ENCODE measurements around the gene ZNF764.

- TF ChIP-seq CTCF (conservative IDR thresholded peaks at IDR 0.05) (no peak), ZFX (IDR thresholded peaks at IDR 0.05) (no peak)
Observed at GRCh38 chr16:30567160-30567990, 9.2 kb upstream of the ZNF764 start.

Data from C4-2B (cell line).